Endothelial cell of umbilical vein (primary cell): ENCODE results near the gene ENGASE. TPM values are rescaled to one million over a fixed set of nuclear protein-coding genes. Genes with fewer than 3 reads are reported as not detected.

ENCODE experiments used
- BruUV-seq: library from RNA; stranded (reverse); fragments of 400-500 nt; replicated peaks from 2 replicates; lab custom pipeline; 2021; lab: Mats Ljungman, UMichigan
- CTCF ChIA-PET: fragments of 300-600, 350-600 bp; sonication (Branson Sonifier 250); formaldehyde crosslinking; loops from one replicate; lab custom pipeline; 2021; ENCODE audit warnings: antibody characterized with exemption, inconsistent platforms; lab: Charles Lee
- POLR2A ChIA-PET: fragments of 300-600, 350-600 bp; sonication (Branson Sonifier 250); formaldehyde crosslinking; loops from one replicate; lab custom pipeline; 2021; ENCODE audit warnings: antibody characterized with exemption, inconsistent platforms; lab: Charles Lee
- DNase-seq: peaks from one replicate; pipeline ENCODE4 v3.0.0-alpha.2; 2011; ENCODE audit warnings: low read depth, low spot score
- FAIRE-seq: peaks from 2 replicates; lab custom pipeline; 2011; peaks lifted over from hg19 to GRCh38; lab: Jason Lieb, UNC
- H2AFZ ChIP-seq: 2 replicates; pipeline ENCODE4 v1.6.0; 2012; ENCODE audit warnings: low read depth, low read length, control low read depth, inconsistent platforms
- H3K27ac ChIP-seq: 2 replicates; pipeline ENCODE4 v1.5.1; 2011; ENCODE audit warnings: low read depth, mild to moderate bottlenecking, control low read depth, low read length, moderate library complexity; ENCODE audit not compliant: insufficient read depth
- H3K27me3 ChIP-seq, 2 experiments: 2 replicates each; pipeline versions ENCODE4 v1.6.0 to v1.6.1; 2011; ENCODE audit warnings: low read length in 2 of 2, mixed read lengths in 1 of 2; ENCODE audit not compliant: control insufficient read depth in 2 of 2, insufficient read depth in 2 of 2
- H3K36me3 ChIP-seq, 2 experiments: 2 replicates in 1 of 2; 3 replicates in 1 of 2; pipeline ENCODE4 v1.5.1; 2011; ENCODE audit warnings: low read length in 2 of 2, mild to moderate bottlenecking in 1 of 2, moderate library complexity in 1 of 2; ENCODE audit not compliant: control insufficient read depth in 2 of 2, insufficient read depth in 2 of 2; ENCODE audit errors: extremely low read depth in 1 of 2
- H3K4me1 ChIP-seq: 3 replicates; pipeline ENCODE4 v1.5.1; 2011; ENCODE audit warnings: mild to moderate bottlenecking, low read length; ENCODE audit not compliant: control insufficient read depth, insufficient read depth; ENCODE audit errors: extremely low read depth
- H3K4me2 ChIP-seq: 2 replicates; pipeline ENCODE4 v1.6.1; 2011; ENCODE audit warnings: low read length, control low read depth, mixed read lengths; ENCODE audit not compliant: insufficient read depth
- H3K4me3 ChIP-seq, 3 experiments: fragments of 200-600 bp in 1 of 3; sonication (generic), shearing (Covaris generic) in 1 of 3; replicated peaks in 1 of 3; 2 replicates each; pipeline ENCODE4 v1.5.1; 2011 to 2016; ENCODE audit warnings: control low read depth in 3 of 3, low read length in 3 of 3, mild to moderate bottlenecking in 2 of 3, inconsistent platforms in 1 of 3, low read depth in 1 of 3, moderate library complexity in 1 of 3; ENCODE audit not compliant: insufficient read depth in 1 of 3
- H3K79me2 ChIP-seq: 2 replicates; pipeline ENCODE4 v1.6.0; 2012; ENCODE audit warnings: low read length, inconsistent platforms; ENCODE audit not compliant: control insufficient read depth, insufficient read depth
- H3K9ac ChIP-seq: replicated peaks from 2 replicates; pipeline ENCODE3; 2011; ENCODE audit warnings: low read length, control low read depth; ENCODE audit not compliant: insufficient read depth; ENCODE audit errors: extremely low read depth
- H3K9me1 ChIP-seq: replicated peaks from 3 replicates; pipeline ENCODE4 v1.6.0; 2011; ENCODE audit warnings: mild to moderate bottlenecking, low read length; ENCODE audit not compliant: control insufficient read depth, insufficient read depth; ENCODE audit errors: extremely low read depth
- H3K9me3 ChIP-seq: replicated peaks from 2 replicates; pipeline ENCODE4 v1.5.1; 2012; ENCODE audit warnings: low read length, inconsistent platforms; ENCODE audit not compliant: control insufficient read depth, insufficient read depth
- H4K20me1 ChIP-seq: replicated peaks from 2 replicates; pipeline ENCODE3; 2011; ENCODE audit warnings: mild to moderate bottlenecking, low read length; ENCODE audit not compliant: control insufficient read depth, insufficient read depth; ENCODE audit errors: extremely low read depth
- EZH2 ChIP-seq: IDR thresholded peaks from 2 replicates; pipeline ENCODE4 v1.6.1; 2012; ENCODE audit warnings: borderline replicate concordance, low read depth, mild to moderate bottlenecking, moderate library complexity, low read length, inconsistent platforms; ENCODE audit not compliant: severe bottlenecking
- GATA2 ChIP-seq: IDR thresholded peaks from 2 replicates; pipeline ENCODE4 v1.7.0; 2011; ENCODE audit warnings: low read depth, mild to moderate bottlenecking, moderate library complexity, mixed read lengths, low read length; ENCODE audit not compliant: insufficient read length, insufficient read depth
- JUN ChIP-seq: IDR thresholded peaks from 2 replicates; pipeline ENCODE4 v1.6.1; 2011; ENCODE audit warnings: borderline replicate concordance, low read depth; ENCODE audit not compliant: insufficient read length, insufficient read depth
- MYC ChIP-seq: IDR thresholded peaks from one replicate; pipeline ENCODE4 v1.6.1; 2011; ENCODE audit warnings: mild to moderate bottlenecking, low read depth, low read length
- POLR2A ChIP-seq: IDR thresholded peaks from 2 replicates; pipeline ENCODE4 v1.6.1; 2012; ENCODE audit warnings: low read depth, mild to moderate bottlenecking, control low read depth, low read length
- dilution Hi-C: fragments of 300-500 bp; cut with MboI; formaldehyde crosslinking; loops from one replicate; pipeline ENCODE4 v1.15.0; 2019; ENCODE audit warnings: low sequenced_read_pairs; ENCODE audit not compliant: extremely low pct_ligation_motif_present
- intact Hi-C: fragments of 100-400 bp; cut with micrococcal nuclease; formaldehyde crosslinking; loops from one replicate; pipeline ENCODE4 v1.10.0; 2022
- polyA plus RNA-seq, 4 experiments: library from polyadenylated mRNA; depleted of rRNA in 3 of 4; stranded (reverse) in 3 of 4; unstranded in 1 of 4; fragments of >200 nt; gene quantifications; 2 replicates each; pipeline versions ENCODE4 v1.2.1 to v1.2.3, GENCODE V29; 2011 to 2012; ENCODE audit warnings: missing spikeins in 1 of 4
- total RNA-seq: library from RNA; stranded (reverse); gene quantifications from 2 replicates; pipeline ENCODE4 v1.2.3, GENCODE V29; 2021

Gene ENGASE
- total and polyA plus RNA-seq, 2 donors (not counting 3 experiments of a cell fraction or from before 2014, with no cell fraction given): 13.7 to 20.8 TPM

GRCh38 chr17:79080349-79080748 is 5.7 kb downstream of the ENGASE start:
- peaks cover 0 to 18% of the 10 kb centered on the region in 2 experiments for H3K36me3 ChIP-seq
- intact Hi-C loops: loop anchor here (10.0 kb wide), 1 partner anchor 84 kb away; no protein-coding TSS in a partner anchor

GRCh38 chr17:79080761-79081290 is 6.2 kb downstream of the ENGASE start:
- Histone ChIP-seq H3K4me1 (peaks cover 1% of the 10 kb centered on the region), H3K4me3 (no peak overlapping the region), H4K20me1 (no peaks in the 10 kb centered on the region), H3K27ac (no peak overlapping the region), H3K9me3 (no peaks in the 10 kb centered on the region), H3K9me1 (no peaks in the 10 kb centered on the region), H3K79me2 (no peaks in the 10 kb centered on the region), H2AFZ (no peak overlapping the region), H3K36me3 (peaks cover 0 to 18% of the 10 kb centered on the region in 2 experiments), H3K27me3 (no peaks in the 10 kb centered on the region), H3K4me2 (no peak overlapping the region), H3K9ac (no peak overlapping the region)
- ChIA-PET POLR2A (no interaction called here), CTCF (interaction anchor here (1.2 to 14.1 kb wide), 2 partner anchors 35 to 311 kb away, joined by 4 to 428 read pairs; no protein-coding TSS in a partner anchor)
- no peak for TF ChIP-seq EZH2
- BruUV-seq: no TSS peak
- intact Hi-C loops (loop anchor here (10.0 kb wide), 1 partner anchor 84 kb away; no protein-coding TSS in a partner anchor), dilution Hi-C loops (no loop called here)
- no peak for DNase-seq
- no peak for FAIRE-seq

More at GRCh38 chr17:79080349-79080748, 5.7 kb downstream of the ENGASE start:
- Histone ChIP-seq H3K27me3 (no peaks in the 10 kb centered on the region), H3K4me3 (no peak overlapping the region), H4K20me1 (no peaks in the 10 kb centered on the region), H3K9me3 (no peaks in the 10 kb centered on the region), H3K4me1 (peaks cover 5% of the 10 kb centered on the region), H3K9ac (no peak overlapping the region), H3K9me1 (no peaks in the 10 kb centered on the region), H2AFZ (no peak overlapping the region), H3K27ac (no peak overlapping the region), H3K4me2 (no peak overlapping the region), H3K79me2 (no peaks in the 10 kb centered on the region)
- no TSS peak for BruUV-seq
- TF ChIP-seq JUN (no peak), GATA2 (no peak), POLR2A (no peak), MYC (no peak), EZH2 (no peak)
- DNase-seq: no peak
- ChIA-PET POLR2A (no interaction called here), CTCF (interaction anchor here (1.2 to 14.1 kb wide), 2 partner anchors 35 to 311 kb away, joined by 4 to 428 read pairs; no protein-coding TSS in a partner anchor)
- dilution Hi-C loops: no loop called here
- no peak for FAIRE-seq
